GM18499 (cell line): ENCODE measurements around the gene FOXJ3.
A peak's percentile ranks its signal among the peaks of the same experiment; 100 is the strongest.

Source experiments
- ATAC-seq: cut with Tn5 transposase; IDR thresholded peaks from one replicate; pipeline ENCODE4 v1.9.1; 2021; ENCODE audit warnings: moderate number of reproducible peaks; ENCODE audit not compliant: insufficient read depth, unreplicated experiment

Gene FOXJ3

DNA sequence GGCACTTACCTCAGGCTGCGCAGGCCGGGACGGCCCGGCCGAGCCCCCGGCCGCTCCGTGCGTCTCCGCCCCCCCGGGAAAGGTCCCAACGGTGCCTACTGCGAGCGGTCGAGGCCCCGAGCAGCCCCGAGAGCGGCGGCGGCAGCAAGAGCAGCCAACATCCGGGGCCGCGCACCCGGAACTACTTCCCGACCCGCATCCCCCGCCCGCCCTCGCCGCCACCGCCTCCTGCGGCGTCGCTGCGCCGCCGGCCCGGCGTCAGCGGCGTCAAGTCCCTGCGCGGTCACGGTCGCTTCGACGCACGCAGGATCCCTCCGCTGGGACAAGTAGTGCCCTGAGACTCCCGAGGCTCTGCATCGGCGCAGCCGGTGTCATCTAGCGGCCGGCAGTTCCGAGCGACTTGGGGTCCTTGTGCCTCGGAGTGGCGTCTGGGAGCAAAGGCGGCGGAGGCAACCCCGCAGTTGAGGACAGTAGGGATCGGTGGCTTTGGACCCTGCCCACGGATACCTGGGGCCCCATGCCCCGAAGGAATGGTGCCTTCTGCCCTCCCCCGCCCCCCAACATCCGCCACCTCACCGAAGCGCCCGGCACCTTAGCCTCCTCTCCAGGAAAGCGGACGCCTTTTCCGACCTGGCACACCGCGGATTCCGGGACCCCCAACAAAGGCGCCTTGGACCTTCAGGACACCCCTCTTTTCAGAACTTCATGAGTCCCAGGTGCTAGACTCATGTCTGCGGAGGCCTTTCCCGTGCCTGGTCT is at the start of gene FOXJ3:
Gene FOXJ3, minus strand, starts transcription at position 186 of the 759 bp plus-strand sequence. CDS start 24,142 bp downstream, outside the sequence.
- ATAC-seq = peak; percentile 39

DNA sequence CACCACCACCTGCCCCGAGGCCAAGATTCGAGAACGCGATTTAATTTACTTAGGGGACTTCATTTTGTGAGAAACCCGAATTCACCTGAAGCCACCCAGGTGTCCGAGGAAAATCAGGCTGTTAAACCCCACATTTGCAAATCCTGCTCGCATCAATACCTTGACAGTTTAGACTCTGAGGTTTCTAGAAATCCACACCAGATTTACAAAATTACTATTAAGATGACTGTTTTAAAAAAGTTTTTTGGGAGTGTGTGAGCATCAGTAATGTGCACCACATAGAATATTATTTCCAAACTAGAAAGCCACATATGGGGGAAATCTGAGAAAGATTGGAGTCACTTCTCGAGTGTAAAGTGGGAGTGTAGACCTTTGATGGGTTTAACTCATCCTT is 46.2 kb upstream of the FOXJ3 start:
- ATAC-seq = no peak

DNA sequence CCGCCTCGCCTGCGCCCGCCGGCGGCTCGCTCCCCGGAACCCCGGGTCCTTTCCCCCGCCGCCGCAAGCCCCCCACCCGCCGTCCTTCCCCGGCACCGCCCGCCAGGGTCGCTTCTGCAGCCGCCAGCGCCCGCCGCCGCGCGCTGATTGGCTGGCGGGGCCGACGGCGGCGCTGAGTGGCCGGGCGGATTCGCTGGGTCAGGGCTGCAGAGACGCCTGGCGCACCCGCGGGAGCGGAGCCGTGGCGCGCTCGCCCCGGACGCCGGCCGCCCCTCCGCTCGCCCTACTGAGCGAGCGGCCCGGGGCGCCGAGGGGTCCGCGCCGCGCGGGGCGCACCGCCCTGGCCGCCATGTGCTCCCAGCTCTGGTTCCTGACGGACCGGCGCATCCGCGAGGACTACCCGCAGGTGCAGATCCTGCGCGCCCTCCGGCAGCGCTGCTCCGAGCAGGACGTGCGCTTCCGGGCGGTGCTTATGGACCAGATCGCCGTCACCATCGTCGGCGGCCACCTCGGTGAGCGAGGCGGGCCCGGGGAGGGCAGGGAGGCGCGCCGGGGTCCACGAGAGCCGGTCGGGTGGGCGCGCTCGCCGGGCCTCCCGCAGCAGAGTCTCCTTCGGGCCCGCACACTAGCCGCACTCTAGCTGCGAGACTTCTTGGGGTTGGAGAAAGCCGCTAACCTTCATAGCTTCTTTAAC is 45.7 kb upstream of the FOXJ3 start, which contains the start of gene RIMKLA:
Gene RIMKLA, plus strand, starts transcription at position 207 of the 694 bp plus-strand sequence. Its CDS starts 143 bp downstream, at position 350.
- peak; percentile 45 for ATAC-seq

DNA sequence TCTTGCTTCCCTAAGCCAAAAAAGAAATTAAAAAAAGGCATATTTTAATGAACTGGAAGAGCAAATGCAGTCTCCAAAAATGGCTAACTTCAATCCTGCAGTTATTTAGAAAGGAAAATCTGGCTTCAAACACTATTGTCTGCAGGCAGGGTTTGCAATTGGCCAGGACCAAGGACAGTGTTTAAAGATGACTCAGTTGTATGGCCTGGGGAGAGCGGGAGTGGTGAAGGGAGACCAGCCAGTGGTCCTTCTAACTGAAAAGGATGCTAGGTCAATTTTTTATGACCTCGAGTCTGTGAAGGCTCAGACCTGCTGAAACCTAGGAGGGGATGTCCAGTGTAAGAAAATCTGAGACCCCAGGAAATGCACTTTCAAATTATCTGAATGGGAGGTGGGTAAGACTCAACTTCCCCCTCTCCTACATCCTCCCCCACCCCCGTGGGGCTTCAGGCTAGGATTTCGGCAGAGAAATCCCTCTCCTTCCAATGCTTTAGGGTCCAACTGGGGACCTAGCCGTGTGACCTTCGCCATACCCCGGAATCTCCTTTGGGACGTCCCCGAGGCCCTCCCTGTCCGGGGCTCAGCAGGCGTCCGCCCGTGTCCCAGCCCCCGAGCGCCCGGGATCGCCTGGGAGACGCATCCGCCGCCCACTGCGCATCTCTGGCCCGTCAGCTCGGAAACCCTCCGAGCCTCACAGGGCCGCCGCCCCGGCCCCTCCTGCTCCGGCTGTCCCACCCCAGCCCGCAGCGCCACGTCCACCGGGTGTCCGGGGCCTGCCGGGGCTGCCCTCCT is 45.0 kb upstream of the FOXJ3 start:
- no peak for ATAC-seq

DNA sequence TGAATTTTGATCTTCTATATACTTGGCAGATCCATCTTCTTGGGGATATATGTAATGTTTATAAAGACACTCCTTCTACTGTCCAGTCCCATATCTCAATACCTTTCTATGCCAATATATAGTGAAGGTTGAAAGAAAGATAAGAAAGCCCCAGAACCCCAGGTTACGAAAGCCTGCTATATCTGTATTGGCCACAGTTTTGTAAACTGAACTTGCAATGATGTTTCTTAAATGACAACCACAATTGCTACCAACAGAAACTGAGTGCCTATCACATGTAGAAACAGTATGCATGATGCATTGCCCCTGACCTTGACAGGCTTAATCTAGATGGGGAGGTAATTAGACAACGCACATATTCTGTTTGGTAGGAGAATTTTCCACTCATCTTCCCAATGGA is 37.8 kb upstream of the FOXJ3 start:
- no peak for ATAC-seq

DNA sequence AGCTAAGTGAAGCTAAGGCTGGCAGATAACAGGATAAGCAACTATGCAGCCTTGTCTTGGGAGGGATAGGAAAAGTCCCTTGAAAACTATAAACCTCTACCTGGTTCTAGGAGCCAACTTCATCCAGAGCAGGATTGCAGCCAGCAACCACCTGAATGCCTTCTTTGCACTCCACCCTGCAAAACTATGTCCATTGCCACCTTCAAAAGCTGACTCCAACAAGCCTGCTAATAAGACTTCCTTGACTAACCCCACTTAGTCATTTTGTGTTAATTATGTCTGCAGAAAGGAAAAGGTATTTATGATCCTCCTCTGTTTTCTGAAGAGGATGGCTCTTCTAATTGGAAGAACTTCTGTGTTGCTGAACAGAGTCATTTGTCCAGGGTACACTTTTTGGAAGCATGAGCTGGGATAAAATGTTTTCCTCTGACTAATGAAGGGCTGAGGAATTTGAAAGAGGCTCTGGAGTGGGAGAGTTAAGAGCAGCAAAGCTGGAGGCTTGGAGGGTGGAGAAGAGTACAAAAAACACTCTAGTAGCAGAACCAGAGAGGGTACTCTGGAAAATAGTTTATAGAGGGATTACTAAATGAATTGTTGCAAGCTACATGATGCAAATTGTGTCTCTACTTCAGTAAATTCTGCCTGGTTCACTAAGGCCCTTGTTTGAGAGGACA is 36.0 kb upstream of the FOXJ3 start:
- ATAC-seq = no peak

DNA sequence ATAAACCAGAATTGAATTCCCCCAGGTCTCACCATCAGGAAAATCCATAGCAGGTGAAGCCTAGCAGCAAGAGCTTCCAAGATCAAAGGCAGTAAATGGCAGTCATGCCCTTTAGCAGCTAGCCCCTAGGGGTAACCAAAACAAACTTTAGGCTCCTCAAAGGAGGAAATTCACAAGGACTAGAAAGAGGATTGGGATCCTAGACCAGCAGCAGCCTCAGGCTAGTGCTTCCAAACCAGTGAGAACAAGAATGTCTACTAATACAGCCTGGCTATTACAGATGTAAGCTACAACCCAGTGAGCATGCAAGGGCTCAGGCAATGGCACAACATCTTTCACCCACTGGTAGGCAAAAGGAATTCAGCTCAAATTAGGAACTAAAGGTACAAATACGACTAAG is 34.4 kb upstream of the FOXJ3 start:
- ATAC-seq = no peak

DNA sequence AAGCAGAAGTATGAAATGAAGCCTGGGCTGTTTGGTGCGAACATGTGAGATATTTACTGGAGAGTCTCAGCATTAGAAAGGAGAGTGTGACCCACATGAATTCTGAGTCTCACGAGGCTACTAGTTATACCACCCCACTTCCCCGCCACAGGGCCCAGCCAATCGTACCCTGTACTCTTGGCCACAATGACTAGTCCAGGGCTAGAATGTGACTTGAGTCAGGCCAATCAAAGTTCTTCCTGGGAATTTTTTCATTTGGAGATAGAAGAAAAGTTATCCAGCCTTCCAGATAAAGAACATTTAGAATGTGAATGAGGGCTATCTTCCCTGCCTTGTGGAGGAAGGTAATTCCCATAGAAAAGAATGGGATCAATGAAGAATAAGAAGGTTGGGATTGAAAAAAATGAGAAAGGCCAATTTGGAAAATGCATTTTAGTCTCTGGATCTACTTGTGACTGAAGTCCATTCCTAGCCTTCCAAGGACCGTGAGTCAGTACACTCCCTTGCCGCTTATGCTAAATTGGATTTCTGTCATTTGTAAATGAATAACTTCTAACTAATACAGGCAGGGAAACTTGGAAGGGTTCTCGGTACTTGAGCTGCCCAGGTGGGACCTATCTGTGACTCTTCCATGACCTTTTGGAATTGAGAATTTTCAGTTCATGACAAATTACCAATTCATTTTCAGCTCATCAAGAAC is 33.2 kb upstream of the FOXJ3 start:
- no peak for ATAC-seq

DNA sequence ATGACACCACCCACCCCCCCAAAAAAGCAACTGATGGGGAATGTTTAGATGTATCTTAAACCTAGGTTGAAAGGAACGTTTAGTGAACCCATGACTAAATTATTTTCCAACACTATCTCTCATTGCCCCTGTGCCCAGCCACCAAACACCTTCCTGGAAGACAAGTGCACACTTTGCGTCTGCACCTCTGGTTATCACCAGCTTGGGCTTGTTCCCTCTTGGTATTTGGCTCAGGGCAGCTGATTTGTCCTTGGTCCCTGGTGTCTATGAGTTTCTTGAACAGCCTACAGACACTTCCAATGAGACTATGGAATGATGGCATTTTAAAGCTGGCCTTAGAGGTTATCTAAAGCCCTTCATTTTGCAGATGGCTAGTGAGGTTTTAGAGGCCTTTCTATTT is 30.1 kb upstream of the FOXJ3 start:
- no peak for ATAC-seq

DNA sequence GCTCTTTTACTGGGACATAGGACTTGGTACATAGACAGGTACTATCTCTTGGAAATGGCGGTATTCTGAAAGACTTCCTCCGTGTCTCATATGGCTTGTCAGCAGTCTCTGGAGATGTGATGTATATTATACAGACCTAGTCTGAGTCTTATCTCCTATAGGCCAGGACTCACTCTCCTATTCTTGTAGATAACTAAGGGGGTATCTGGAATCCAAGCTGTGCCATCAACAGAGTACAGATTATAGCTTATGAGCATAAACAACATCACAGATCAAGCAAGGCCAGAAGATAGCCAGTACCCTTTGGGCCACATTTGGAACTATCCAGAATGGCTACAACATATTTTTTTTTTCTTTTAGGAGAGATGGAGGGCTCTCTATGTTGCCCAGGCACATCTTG is 29.5 kb upstream of the FOXJ3 start:
- no peak for ATAC-seq

DNA sequence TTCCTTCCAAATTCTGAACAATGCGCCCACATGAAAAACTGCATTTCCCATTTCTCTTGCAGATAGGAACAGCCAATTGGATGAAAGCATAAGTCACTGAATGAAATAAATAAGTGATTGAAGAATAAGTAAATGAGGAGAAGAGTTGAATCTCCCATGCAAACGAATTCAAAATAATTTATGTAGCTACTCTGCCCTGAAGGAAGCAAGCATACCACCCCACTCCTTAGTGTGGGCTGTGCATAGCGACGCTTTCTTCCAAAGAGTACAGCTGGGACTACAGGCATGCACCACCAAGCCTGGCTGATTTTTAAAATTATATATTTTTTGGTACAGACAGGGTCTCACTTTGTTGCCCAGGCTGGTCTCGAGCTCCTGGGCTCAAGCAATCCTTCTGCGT is 29.1 kb upstream of the FOXJ3 start:
- no peak for ATAC-seq

DNA sequence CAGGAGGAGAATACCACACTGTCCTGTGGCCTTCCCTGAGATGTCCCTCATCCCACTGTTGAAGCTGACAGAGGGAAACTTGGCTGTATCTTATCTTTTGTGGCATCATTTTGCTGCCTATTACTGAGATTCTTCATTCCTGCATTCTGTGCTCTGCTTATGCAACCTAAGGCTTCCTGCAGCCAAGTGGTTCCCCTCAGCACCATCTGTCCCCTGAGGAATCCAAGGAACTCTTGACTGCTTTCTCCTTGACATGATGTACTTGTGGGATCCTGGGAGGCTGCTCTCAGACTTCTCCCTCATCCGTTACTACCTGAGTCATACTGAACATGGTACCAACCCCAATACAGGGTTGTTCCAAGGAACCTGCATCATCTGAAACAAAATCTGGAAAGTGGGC is 24.4 kb upstream of the FOXJ3 start:
- no peak for ATAC-seq

DNA sequence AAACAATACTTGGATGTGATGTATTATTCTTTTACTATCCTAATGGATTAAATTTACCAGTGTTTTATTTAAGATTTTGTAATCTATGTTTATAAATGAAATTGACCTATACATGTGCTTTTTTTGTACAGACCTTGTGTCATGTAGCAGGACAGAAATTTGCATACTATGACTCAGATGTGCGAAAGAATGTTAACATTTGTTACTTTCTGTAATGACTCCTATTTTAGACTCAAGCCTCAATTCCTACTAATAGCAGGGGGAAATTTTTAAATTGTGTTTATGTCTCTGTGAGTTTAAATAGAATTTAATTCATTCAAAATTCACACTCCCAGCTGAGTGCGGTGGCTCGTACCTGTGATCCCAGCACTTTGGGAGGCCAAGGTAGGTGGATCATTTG is 23.8 kb upstream of the FOXJ3 start:
- ATAC-seq = no peak

DNA sequence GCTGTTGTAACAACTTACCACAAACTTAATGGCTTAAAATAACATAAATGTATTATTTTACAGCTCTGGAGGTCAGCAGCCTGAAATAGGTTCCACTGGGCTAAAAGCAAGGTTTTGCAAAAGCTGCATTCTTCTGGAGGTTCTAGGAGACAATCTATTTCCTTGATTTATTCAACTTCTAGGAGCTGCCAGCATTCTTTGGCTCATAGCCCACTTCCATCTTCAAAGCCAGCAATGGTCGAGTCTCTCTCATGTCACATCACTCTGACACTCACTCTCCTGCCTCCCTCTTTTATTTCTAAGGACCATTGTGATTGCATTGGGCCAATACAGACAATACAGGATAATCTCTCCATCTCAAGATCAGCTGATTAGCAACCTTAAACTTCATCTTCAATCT is 15.1 kb upstream of the FOXJ3 start:
- ATAC-seq = no peak

DNA sequence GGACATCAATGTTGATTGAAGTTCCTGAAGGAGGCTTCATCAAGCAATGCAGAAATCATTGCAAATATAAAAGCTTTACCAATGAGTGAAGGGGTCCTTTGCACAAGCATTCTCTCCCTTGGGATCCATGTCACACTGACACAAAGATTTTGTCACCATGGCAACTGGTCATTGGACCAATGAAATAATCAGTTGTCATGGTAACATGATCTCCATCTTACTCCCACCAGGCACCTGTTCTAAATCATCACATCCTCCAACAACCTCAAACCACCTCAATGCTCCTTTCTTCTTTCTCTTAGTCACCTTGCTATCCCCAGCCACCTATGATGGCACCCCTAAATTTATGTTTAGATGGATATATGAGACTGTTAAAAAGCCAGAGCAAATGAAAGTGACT is 13.5 kb upstream of the FOXJ3 start:
- no peak for ATAC-seq

DNA sequence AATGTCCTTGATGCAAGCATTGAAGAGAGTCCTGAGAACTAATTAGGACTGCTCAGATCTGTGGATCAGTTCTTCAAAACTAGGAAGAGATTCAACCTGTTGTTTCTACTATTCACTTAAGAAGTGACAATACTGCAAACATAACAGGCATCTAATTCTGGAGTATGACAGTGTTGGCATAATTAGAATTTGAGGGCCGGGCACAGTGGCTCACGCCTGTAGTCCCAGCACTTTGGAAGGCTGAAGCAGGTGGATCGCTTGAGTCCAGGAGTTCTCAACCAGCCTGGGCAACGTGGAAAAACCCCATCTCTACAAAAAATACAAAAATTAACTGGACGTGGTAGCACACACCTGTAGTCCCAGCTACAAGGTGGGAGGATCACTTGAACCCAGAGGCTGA is 8.0 kb upstream of the FOXJ3 start:
- ATAC-seq = no peak

DNA sequence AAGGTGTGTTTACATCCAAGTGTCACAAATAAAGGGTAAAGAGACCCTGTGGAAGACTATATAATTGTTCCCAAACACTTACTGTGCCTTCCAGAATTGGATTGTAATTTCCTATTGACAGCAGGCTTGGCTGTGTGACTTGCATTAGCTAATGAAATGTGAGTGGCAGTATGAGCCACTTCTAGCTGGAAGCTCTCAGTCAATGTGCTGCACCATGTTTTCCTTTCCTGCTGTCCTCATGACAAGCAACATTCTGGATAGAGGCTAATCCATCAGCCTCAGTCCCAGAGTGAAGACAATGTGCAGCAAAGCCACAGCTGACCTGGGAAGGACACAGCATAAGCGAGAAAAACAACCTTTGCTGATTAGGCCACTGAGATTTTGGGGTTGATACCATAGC is 5.9 kb upstream of the FOXJ3 start:
- ATAC-seq = no peak

DNA sequence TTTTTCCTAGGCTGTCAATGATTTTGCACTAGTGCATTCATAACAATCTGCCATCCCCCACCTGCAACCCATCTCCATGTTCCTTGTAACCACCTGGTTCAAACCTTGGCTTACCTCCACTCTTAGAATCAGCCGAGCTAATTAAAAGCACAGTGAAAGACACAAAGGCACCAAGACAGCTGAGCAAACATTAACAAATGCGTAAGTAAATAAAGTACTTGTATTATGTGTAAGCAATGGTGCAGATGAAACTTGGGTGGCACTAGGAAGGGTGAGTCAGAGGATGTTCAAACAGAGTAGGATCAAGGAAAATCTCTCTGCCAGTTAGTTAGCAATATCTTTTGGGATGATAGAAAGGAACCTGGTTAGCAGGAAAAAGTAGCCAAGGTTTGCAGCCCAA is 5.1 kb upstream of the FOXJ3 start:
- ATAC-seq = no peak

DNA sequence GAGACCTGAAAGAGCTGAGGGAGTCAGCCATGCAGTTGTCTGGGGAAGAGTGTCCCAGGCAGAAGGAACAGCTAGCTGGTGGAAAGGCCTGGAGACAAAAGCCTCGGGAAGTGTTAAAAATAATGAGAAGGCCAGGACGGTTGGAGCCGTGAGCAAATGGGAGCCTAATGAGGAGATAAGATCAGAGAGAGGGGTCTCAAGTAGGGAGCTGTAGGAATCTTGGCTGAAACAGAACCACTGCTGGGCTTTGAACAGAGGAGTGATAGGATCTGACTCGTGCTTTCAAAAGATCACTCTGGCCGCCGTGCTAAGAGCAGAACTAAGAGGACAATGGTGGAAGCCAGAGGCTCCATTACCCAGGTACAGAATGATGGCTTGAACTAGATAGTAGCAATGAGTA is 1.9 kb upstream of the FOXJ3 start:
- no peak for ATAC-seq
